Testis (tissue), 3 donors: Measurements from ENCODE around the gene S1PR2. TPM values are rescaled to one million over a fixed set of nuclear protein-coding genes. Genes with fewer than 3 reads are reported as not detected.
A peak's percentile ranks its signal among the peaks of the same experiment; 100 is the strongest.
"Not testable (repeated sequence)": the region's sequence is repeated elsewhere in the genome, so short reads cannot be mapped to it uniquely, and the experiment has no call there.

Source experiments
- DNase-seq: peaks from one replicate; pipeline ENCODE4 v3.0.0-alpha.2; 2019
- H3K27ac ChIP-seq, 2 donors: fragments of 200-600 bp; sonication (generic); one replicate each; pipeline ENCODE4 v1.5.1; 2019
- H3K27me3 ChIP-seq: fragments of 200-600 bp; sonication (generic); one replicate; pipeline ENCODE4 v1.5.1; 2019
- H3K36me3 ChIP-seq: fragments of 200-600 bp; sonication (generic); one replicate; pipeline ENCODE4 v1.5.1; 2017; ENCODE audit warnings: low read depth; ENCODE audit errors: missing control alignments
- H3K4me1 ChIP-seq: fragments of 200-600 bp; sonication (generic); one replicate; pipeline ENCODE4 v1.5.1; 2019
- H3K4me3 ChIP-seq, 2 donors: fragments of 200-600 bp; sonication (generic); one replicate each; pipeline ENCODE4 v1.5.1; 2017 to 2019
- H3K9me3 ChIP-seq: fragments of 200-600 bp; sonication (generic); one replicate; pipeline ENCODE4 v1.5.1; 2017
- POLR2A ChIP-seq: fragments of 450-650 bp; IDR thresholded peaks from one replicate; pipeline ENCODE4 v1.6.1; 2017; ENCODE audit warnings: antibody characterized with exemption, mild to moderate bottlenecking, moderate library complexity
- WGBS, 2 donors: methylation state at CpG; one replicate each; pipeline ENCODE4 v1.1.5; 2018; 5-methylcytosine and 5-hydroxymethylcytosine counted together
- intact Hi-C: fragments of 100-400 bp; cut with DNase I; formaldehyde crosslinking; loops from one replicate; pipeline ENCODE4 v1.15.1; 2023; ENCODE audit warnings: low total_unique reads
- polyA plus RNA-seq: library from polyadenylated mRNA; stranded (reverse); fragments of 350-450 nt; fragmentation: Illumina TruSeq; extraction: RNeasy Lipid Tissue Mini Kit (QIAGEN cat#74804); gene quantifications from one replicate; pipeline ENCODE4 v1.2.3, GENCODE V29; 2014; ENCODE audit warnings: low read depth, low replicate concordance; ENCODE audit not compliant: insufficient read depth
- total RNA-seq, 2 donors: library from RNA; depleted of rRNA; stranded (reverse); fragments of >200 nt; gene quantifications; one replicate each; pipeline ENCODE4 v1.2.3, GENCODE V29; 2016
- TF ChIP-seq, protein P1 (sequence below), 3 experiments: fragments of 450-650 bp in 2 of 3; fragments of 200-600 bp in 1 of 3; sonication (generic) in 1 of 3; IDR thresholded peaks; one replicate each; pipeline ENCODE4 v1.5.1; 2016 to 2019; ENCODE audit warnings: antibody characterized with exemption in 3 of 3, mild to moderate bottlenecking in 2 of 3, moderate library complexity in 1 of 3

Gene S1PR2
- total and polyA plus RNA-seq, 3 donors from 2014 or later, result 8.7 to 13.7 (median 11.9) TPM

DNA sequence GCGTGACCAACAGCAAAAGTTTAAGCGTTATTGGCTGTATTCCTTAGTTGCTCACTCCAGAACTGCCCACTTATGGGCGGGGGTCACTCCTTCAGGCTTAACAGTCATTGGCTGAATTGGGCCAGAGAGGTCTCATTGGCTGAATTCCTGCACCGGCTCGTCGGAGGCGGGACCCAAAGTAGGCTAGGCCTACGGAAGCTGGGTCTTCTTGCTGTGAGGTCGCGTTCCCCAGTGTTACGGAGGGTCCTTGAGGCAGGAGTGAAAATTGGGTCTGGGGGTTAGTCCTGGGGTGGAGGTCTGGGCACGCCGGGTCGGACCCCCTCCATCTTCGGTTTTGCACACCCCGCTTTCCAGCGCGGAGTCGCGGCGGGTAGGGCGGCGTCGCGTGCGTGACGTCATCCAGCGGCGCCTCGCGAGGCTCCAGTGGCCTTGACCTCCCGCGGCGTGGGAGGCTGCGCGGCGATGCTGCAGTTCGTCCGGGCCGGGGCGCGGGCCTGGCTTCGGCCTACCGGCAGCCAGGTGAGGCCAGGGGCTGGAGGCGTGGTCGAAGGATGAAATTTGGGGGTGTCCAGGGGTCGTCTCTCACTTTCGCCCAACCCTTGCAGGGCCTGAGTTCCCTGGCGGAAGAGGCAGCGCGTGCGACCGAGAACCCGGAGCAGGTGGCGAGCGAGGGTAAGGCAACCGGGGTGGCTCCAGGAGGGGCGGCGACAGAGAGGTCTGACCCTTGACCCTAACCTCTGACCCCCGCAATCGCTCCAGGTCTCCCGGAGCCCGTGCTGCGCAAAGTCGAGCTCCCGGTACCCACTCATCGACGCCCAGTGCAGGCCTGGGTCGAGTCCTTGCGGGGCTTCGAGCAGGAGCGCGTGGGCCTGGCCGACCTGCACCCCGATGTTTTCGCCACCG, 20.9 kb upstream of the S1PR2 start, which contains the start of gene MRPL4:
Gene MRPL4 (plus strand): TSS at position 423 of the 903 bp plus-strand sequence. CDS start 40 bp downstream, at position 463.
- Histone ChIP-seq H3K27me3 (no peaks in the 10 kb centered on the region), H3K36me3 (no peaks in the 10 kb centered on the region), H3K9me3 (no peaks in the 10 kb centered on the region), H3K27ac (peak within 1 kb of the TSS; percentile 80 to 88), H3K4me1 (peaks cover 11% of the 10 kb centered on the region), H3K4me3 (peak within 1 kb of the TSS; percentile 93 to 96)
- whole genome bisulfite sequencing, 2 donors, result 0% methylated on average over 63 to 76 of the region's 77 CpGs
- DNase-seq, result peak; percentile 99
- TF ChIP-seq POLR2A, result no peak
- TF ChIP-seq, protein P1, sequence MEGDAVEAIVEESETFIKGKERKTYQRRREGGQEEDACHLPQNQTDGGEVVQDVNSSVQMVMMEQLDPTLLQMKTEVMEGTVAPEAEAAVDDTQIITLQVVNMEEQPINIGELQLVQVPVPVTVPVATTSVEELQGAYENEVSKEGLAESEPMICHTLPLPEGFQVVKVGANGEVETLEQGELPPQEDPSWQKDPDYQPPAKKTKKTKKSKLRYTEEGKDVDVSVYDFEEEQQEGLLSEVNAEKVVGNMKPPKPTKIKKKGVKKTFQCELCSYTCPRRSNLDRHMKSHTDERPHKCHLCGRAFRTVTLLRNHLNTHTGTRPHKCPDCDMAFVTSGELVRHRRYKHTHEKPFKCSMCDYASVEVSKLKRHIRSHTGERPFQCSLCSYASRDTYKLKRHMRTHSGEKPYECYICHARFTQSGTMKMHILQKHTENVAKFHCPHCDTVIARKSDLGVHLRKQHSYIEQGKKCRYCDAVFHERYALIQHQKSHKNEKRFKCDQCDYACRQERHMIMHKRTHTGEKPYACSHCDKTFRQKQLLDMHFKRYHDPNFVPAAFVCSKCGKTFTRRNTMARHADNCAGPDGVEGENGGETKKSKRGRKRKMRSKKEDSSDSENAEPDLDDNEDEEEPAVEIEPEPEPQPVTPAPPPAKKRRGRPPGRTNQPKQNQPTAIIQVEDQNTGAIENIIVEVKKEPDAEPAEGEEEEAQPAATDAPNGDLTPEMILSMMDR (IDR thresholded peaks at IDR 0.05), result peak in 2 of 3 experiments; percentile 4 to 33
- intact Hi-C loops, result no loop called here

DNA sequence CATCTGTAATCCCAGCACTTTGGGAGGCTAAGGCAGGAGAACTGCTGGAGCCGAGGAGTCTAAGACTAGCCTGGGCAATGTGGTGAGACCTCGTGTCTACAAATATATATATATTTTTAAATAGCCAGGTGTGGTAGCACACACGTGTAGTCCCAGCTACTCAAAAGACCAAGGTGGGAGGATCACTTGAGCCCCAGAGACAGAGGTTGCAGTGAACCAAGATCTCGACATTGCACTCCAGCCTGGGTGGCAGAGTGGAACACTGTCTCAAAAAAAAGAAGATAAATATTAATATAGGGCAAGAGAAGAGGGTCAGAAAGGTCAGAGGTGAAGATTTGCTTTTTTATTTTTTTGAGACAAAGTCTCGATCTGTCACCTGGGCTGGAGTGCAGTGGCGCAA, 15.4 kb upstream of the S1PR2 start:
- no peak for DNase-seq
- 79 to 85% methylated on average over 6 of the region's 6 CpGs for WGBS, 2 donors
- intact Hi-C loops, result loop anchor here (10.0 kb wide), 1 partner anchor 132 kb away; the partner anchor contains the start of genes EIF3G and P2RY11

DNA sequence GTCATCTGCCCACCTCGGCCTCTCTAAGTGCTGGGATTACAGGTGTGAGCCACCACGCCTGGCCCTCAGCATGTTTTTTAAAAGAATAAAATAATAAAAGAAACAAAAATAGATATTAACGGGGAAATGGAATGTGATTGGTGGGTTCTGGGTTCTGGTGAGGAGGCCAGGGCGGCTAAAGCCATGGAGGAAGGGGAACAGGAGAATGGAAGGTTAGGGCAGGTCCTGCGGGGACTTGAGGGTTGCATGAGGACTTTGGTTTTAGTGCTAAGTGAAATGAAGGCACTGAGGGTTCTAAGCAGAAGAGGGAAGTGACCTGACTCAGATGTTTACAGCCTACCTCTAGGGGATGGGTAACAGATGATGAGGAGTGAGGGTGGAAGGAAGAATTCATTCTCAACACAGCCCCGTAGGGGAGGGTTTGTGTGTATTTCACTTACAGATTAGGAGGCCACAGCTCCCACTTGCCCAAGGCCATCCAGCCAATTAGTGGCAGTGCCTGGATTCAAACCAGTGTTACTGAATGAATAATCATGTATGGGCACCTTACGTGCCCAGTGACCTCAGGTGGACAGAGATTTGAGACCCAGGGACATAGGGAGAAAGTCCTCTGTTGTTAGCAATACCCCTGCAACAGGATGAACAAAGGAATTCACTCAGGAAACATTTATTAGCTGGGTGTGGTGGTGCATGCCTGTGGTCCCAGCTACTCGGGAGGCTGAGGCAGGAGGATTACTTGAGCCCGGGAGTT, 14.2 kb upstream of the S1PR2 start:
- intact Hi-C loops, result loop anchor here (10.0 kb wide), 1 partner anchor 131 kb away; the partner anchor contains the start of genes EIF3G and P2RY11
- Histone ChIP-seq H3K4me1 (no peaks in the 10 kb centered on the region), H3K9me3 (no peaks in the 10 kb centered on the region), H3K27ac (no peak overlapping the region), H3K36me3 (no peaks in the 10 kb centered on the region), H3K27me3 (no peaks in the 10 kb centered on the region), H3K4me3 (no peak overlapping the region)
- DNase-seq, result no peak
- no peak for TF ChIP-seq POLR2A
- TF ChIP-seq, protein P1 (IDR thresholded peaks at IDR 0.05), result no peak
- WGBS, 2 donors, result 72 to 76% methylated on average over 9 of the region's 9 CpGs

More for the DNA sequence above, 15.4 kb upstream of the S1PR2 start:
- no peak overlapping the region for H3K27ac ChIP-seq
- H3K27me3 ChIP-seq, result no peaks in the 10 kb centered on the region
- TF ChIP-seq, protein P1 (IDR thresholded peaks at IDR 0.05), result no peak
- H3K4me1 ChIP-seq, result peaks cover 4% of the 10 kb centered on the region
- no peak overlapping the region for H3K4me3 ChIP-seq
- H3K36me3 ChIP-seq, result no peaks in the 10 kb centered on the region
- H3K9me3 ChIP-seq, result no peaks in the 10 kb centered on the region

DNA sequence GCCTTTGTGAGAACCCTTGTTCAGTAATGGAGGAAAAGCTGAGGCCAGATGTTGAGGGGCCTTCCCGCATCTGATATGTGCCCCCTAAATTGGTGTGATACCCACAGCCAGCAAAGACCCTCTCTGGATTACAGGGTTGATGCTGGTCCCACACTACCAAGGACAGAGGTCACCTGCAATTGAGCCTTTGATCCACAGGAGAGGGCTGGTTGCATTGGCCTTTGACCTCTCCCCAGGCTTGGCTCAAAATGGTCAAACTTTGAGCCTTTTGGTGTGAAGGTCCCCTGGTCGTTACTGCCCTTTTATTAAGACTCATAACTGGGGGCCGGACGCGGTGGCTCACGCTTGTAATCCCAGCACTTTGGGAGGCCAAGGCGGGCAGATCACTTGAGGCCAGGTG, 12.5 kb upstream of the S1PR2 start:
- TF ChIP-seq, protein P1 (IDR thresholded peaks at IDR 0.05), result no peak
- no peak for TF ChIP-seq POLR2A
- intact Hi-C loops, result loop anchor here (10.0 kb wide), 1 partner anchor 129 kb away; the partner anchor contains the start of genes EIF3G and P2RY11

DNA sequence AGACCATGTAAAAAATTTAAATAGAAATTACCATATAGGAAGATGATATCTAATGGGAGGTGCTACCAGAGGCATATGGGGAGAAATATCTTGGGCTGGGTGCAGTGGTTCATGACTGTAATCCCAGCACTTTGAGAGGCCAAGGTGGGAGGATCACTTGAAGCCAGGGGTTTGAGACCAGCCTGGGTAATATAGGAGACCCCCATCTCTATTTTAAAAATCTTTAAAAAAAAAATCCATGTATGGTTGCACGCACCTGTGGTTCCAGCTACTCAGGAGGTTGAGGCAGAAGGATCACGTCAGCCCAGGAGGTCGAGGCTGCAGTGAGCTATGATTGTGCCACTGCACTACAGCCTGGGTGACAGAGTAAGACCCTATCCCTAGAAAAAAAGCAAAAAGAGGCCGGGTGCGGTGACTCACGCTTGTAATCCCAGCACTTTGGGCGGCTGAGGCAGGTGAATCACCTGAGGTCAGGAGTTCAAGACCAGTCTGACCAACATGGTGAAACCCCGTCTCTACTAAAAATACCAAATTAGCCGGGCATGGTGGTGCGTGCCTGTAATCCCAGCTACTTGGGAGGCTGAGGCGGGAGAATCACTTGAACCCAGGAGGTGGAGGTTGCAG, 10.8 kb upstream of the S1PR2 start:
- not testable (repeated sequence) for H3K27ac ChIP-seq, H3K27me3 ChIP-seq, H3K4me3 ChIP-seq, H3K4me1 ChIP-seq, H3K36me3 ChIP-seq, H3K9me3 ChIP-seq, DNase-seq
- intact Hi-C loops, result loop anchor here (10.0 kb wide), 1 partner anchor 127 kb away; the partner anchor contains the start of genes EIF3G and P2RY11
- 94 to 97% methylated on average over 11 of the region's 11 CpGs for WGBS, 2 donors

More for the DNA sequence above, 12.5 kb upstream of the S1PR2 start:
- DNase-seq, result no peak
- Histone ChIP-seq H3K27ac (no peak overlapping the region), H3K4me3 (no peak overlapping the region), H3K36me3 (no peaks in the 10 kb centered on the region), H3K9me3 (no peaks in the 10 kb centered on the region), H3K27me3 (no peaks in the 10 kb centered on the region), H3K4me1 (no peaks in the 10 kb centered on the region)
- 84 to 97% methylated on average over 6 to 7 of the region's 7 CpGs for WGBS, 2 donors
